ENCODE results near the gene COPZ2. TPM values are rescaled to one million over a fixed set of nuclear protein-coding genes. Genes with fewer than 3 reads are reported as not detected.

Gene COPZ2
- total RNA-seq, 1 experiment from 2014 or later: not detected

GRCh38 chr17:48058393-48059124 is 21.0 kb upstream of the COPZ2 start:
- ChIA-PET CTCF (interaction anchor here (0.6 kb wide), 1 partner anchor 75 kb away, joined by 3 read pairs; no protein-coding TSS in a partner anchor), POLR2A (ENCODE audit: low non-redundant PET) (interaction anchor here (0.8 kb wide), 1 partner anchor 10 kb away, joined by 4 read pairs; the partner anchor contains the start of gene NFE2L1)
- intact Hi-C loops (cut with micrococcal nuclease; ENCODE audit: unreplicated experiment): no loop called here
- no peak for DNase-seq (ENCODE audit: low spot score)
- H3K27me3 ChIP-seq (replicated peaks; ENCODE audit: insufficient read depth, low read depth, low read length, poor library complexity): no peaks in the 10 kb centered on the region
- no peak overlapping the region for H3K4me3 ChIP-seq (ENCODE audit: low read depth, low read length, poor library complexity, severe bottlenecking)
- H3K9me3 ChIP-seq (ENCODE audit: low read depth, low read length, poor library complexity, severe bottlenecking): no peaks in the 10 kb centered on the region
- TF ChIP-seq EZH2 (IDR thresholded peaks at IDR 0.05; ENCODE audit: borderline replicate concordance, low read depth, low read length, poor library complexity, severe bottlenecking): no peak
- TF ChIP-seq, protein P1, sequence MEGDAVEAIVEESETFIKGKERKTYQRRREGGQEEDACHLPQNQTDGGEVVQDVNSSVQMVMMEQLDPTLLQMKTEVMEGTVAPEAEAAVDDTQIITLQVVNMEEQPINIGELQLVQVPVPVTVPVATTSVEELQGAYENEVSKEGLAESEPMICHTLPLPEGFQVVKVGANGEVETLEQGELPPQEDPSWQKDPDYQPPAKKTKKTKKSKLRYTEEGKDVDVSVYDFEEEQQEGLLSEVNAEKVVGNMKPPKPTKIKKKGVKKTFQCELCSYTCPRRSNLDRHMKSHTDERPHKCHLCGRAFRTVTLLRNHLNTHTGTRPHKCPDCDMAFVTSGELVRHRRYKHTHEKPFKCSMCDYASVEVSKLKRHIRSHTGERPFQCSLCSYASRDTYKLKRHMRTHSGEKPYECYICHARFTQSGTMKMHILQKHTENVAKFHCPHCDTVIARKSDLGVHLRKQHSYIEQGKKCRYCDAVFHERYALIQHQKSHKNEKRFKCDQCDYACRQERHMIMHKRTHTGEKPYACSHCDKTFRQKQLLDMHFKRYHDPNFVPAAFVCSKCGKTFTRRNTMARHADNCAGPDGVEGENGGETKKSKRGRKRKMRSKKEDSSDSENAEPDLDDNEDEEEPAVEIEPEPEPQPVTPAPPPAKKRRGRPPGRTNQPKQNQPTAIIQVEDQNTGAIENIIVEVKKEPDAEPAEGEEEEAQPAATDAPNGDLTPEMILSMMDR (conservative IDR thresholded peaks at IDR 0.05; ENCODE audit: low read depth, low read length): no peak
- H3K4me1 ChIP-seq (ENCODE audit: insufficient read depth, low read length, poor library complexity, severe bottlenecking): peaks cover 29% of the 10 kb centered on the region
- peaks cover 74% of the 10 kb centered on the region for H3K36me3 ChIP-seq (ENCODE audit: insufficient read depth, low read length, poor library complexity, severe bottlenecking)
- no TSS peak for BruUV-seq (replicated peaks)
- peak overlapping the region; percentile 98 for H3K27ac ChIP-seq (ENCODE audit: low read depth, low read length, poor library complexity, severe bottlenecking)

DNA sequence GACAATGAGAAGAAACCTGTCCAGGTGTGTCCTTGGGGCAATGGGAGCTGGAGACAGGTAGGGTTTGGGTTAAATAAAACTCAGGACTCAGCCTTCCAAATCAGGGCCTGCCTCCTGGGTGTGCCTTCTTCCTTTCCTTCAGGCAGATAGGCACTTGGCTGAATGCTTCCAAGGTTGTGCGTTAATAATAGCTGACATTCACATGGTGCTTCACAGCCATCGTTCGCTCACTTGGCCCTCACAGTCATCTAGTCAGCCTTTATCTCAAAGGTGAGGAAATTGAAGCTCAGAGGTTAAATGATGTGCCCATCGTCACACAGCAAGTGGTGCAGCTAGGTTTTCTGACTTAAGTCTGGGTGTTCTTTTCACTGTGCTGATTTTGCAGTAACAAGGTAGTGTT is 20.0 kb upstream of the COPZ2 start:
- BruUV-seq (replicated peaks): no TSS peak
- Histone ChIP-seq H3K27ac (ENCODE audit: low read depth, low read length, poor library complexity, severe bottlenecking) (peak overlapping the region; percentile 98), H3K27me3 (replicated peaks; ENCODE audit: insufficient read depth, low read depth, low read length, poor library complexity) (no peaks in the 10 kb centered on the region), H3K4me3 (ENCODE audit: low read depth, low read length, poor library complexity, severe bottlenecking) (no peak overlapping the region), H3K9me3 (ENCODE audit: low read depth, low read length, poor library complexity, severe bottlenecking) (no peaks in the 10 kb centered on the region), H3K36me3 (ENCODE audit: insufficient read depth, low read length, poor library complexity, severe bottlenecking) (peaks cover 67% of the 10 kb centered on the region), H3K4me1 (ENCODE audit: insufficient read depth, low read length, poor library complexity, severe bottlenecking) (peaks cover 38% of the 10 kb centered on the region)
- POLR2A ChIA-PET (ENCODE audit: low non-redundant PET): interaction anchor here (0.6 kb wide), 1 partner anchor 31 kb away, joined by 4 read pairs; no protein-coding TSS in a partner anchor
- no peak for DNase-seq (ENCODE audit: low spot score)
- CTCF ChIA-PET: no interaction called here
- intact Hi-C loops (cut with micrococcal nuclease; ENCODE audit: unreplicated experiment): no loop called here
- TF ChIP-seq, protein P1 (conservative IDR thresholded peaks at IDR 0.05; ENCODE audit: low read depth, low read length): no peak

GRCh38 chr17:48056879-48057278 is 19.3 kb upstream of the COPZ2 start:
- ChIA-PET CTCF (interaction anchor here (0.5 kb wide), 1 partner anchor 110 kb away, joined by 3 read pairs; no protein-coding TSS in a partner anchor), POLR2A (ENCODE audit: low non-redundant PET) (interaction anchor here (0.5 kb wide), 1 partner anchor 13 kb away, joined by 3 read pairs; no protein-coding TSS in a partner anchor)
- Histone ChIP-seq H3K27me3 (replicated peaks; ENCODE audit: insufficient read depth, low read depth, low read length, poor library complexity) (no peaks in the 10 kb centered on the region), H3K4me3 (ENCODE audit: low read depth, low read length, poor library complexity, severe bottlenecking) (peak overlapping the region; percentile 32), H3K27ac (ENCODE audit: low read depth, low read length, poor library complexity, severe bottlenecking) (peak overlapping the region; percentile 98), H3K9me3 (ENCODE audit: low read depth, low read length, poor library complexity, severe bottlenecking) (no peaks in the 10 kb centered on the region), H3K36me3 (ENCODE audit: insufficient read depth, low read length, poor library complexity, severe bottlenecking) (peaks cover 66% of the 10 kb centered on the region), H3K4me1 (ENCODE audit: insufficient read depth, low read length, poor library complexity, severe bottlenecking) (peaks cover 46% of the 10 kb centered on the region)
- no peak for DNase-seq (ENCODE audit: low spot score)
- BruUV-seq (replicated peaks): no TSS peak
- no peak for TF ChIP-seq EZH2 (IDR thresholded peaks at IDR 0.05; ENCODE audit: borderline replicate concordance, low read depth, low read length, poor library complexity, severe bottlenecking)
- intact Hi-C loops (cut with micrococcal nuclease; ENCODE audit: unreplicated experiment): no loop called here
